C4-2B (cell line): ENCODE results near the gene GPC2.

ENCODE experiments used
- ZFX ChIP-seq: fragments of 450-650 bp; IDR thresholded peaks from 2 replicates; pipeline ENCODE4 v1.6.1; 2017
- TF ChIP-seq, protein P1 (sequence below): fragments of 450-650 bp; conservative IDR thresholded peaks from 2 replicates; pipeline ENCODE4 v1.5.1; 2017; ENCODE audit warnings: mild to moderate bottlenecking

DNA sequence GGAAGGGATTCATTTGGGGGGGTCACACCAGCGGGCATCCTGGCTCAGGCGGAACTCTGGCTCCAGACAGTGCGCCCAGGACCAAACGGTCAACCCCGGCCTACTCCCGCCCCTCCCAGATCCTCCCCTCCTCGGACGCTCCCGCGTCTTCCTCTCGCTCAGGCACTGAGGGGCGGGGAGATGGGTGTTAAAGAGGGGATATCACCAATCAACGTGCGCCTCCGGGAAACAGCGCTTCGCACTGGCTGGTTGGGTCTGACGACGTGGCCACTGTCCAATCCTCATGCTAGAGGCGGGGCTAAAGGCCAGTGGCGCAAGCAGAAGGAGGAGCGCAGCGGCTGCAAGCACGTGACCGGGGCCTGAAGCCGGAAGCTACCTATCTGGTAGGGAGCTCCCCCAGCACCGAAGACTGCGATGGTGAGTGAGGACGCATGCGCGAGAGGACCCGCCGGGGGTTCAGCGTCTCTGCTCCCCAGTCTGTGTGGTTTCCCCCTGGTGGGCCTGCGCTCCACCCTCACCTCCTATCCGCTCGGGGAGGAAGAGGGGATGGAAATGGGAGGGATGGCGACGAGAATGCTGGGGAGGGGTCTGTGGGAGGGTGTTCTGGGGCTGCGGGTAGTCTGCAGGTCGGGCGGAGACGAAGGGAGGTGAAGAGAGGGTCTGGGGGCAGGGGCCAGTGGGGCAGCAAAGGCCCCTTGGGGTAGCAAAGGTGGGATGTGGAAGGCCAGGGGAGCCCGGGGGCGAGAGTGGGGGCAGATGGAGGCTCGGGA is 28.4 kb downstream of the GPC2 start, which contains the start of gene LAMTOR4:
- TF ChIP-seq, protein P1, sequence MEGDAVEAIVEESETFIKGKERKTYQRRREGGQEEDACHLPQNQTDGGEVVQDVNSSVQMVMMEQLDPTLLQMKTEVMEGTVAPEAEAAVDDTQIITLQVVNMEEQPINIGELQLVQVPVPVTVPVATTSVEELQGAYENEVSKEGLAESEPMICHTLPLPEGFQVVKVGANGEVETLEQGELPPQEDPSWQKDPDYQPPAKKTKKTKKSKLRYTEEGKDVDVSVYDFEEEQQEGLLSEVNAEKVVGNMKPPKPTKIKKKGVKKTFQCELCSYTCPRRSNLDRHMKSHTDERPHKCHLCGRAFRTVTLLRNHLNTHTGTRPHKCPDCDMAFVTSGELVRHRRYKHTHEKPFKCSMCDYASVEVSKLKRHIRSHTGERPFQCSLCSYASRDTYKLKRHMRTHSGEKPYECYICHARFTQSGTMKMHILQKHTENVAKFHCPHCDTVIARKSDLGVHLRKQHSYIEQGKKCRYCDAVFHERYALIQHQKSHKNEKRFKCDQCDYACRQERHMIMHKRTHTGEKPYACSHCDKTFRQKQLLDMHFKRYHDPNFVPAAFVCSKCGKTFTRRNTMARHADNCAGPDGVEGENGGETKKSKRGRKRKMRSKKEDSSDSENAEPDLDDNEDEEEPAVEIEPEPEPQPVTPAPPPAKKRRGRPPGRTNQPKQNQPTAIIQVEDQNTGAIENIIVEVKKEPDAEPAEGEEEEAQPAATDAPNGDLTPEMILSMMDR = no peak
- TF ChIP-seq ZFX = no peak
